HG03378 (cell line): ENCODE results near the gene NUMB.

Experiments
- ATAC-seq: cut with Tn5 transposase; IDR thresholded peaks from one replicate; pipeline ENCODE4 v1.9.1; 2021; ENCODE audit warnings: mild to moderate bottlenecking, moderate library complexity; ENCODE audit not compliant: unreplicated experiment

The NUMB gene

GRCh38 chr14:73465823-73466532, 7.6 kb upstream of the NUMB start:
- no peak for ATAC-seq

- no peak for ATAC-seq
Observed at GRCh38 chr14:73463411-73463810, 5.1 kb upstream of the NUMB start.

- ATAC-seq, result no peak
Observed at GRCh38 chr14:73462815-73463214, 4.5 kb upstream of the NUMB start.

- ATAC-seq, result no peak
Observed at GRCh38 chr14:73462048-73462715, 3.8 kb upstream of the NUMB start.

GRCh38 chr14:73461478-73462047, 3.2 kb upstream of the NUMB start:
- no peak for ATAC-seq

- no peak for ATAC-seq
Observed at GRCh38 chr14:73460691-73461127, 2.4 kb upstream of the NUMB start.

GRCh38 chr14:73459959-73460358, 1.6 kb upstream of the NUMB start:
- no peak for ATAC-seq

- no peak for ATAC-seq
Observed at GRCh38 chr14:73457924-73458182, 493 bp downstream of the NUMB start.

GRCh38 chr14:73457041-73457923, 1.1 kb downstream of the NUMB start:
- no peak for ATAC-seq

GRCh38 chr14:73455294-73455693, 3.1 kb downstream of the NUMB start:
- no peak for ATAC-seq

- no peak for ATAC-seq
Observed at GRCh38 chr14:73452341-73453186, 5.8 kb downstream of the NUMB start.

- ATAC-seq, result no peak
Observed at GRCh38 chr14:73443758-73444157, 14.6 kb downstream of the NUMB start.

GRCh38 chr14:73441286-73441685, 17.1 kb downstream of the NUMB start:
- ATAC-seq, result no peak

- ATAC-seq, result no peak
Observed at GRCh38 chr14:73438993-73439392, 19.4 kb downstream of the NUMB start.

- ATAC-seq, result no peak
Observed at GRCh38 chr14:73437206-73437605, 21.1 kb downstream of the NUMB start.

GRCh38 chr14:73432124-73432523, 26.2 kb downstream of the NUMB start:
- no peak for ATAC-seq

GRCh38 chr14:73428353-73428824, 30.0 kb downstream of the NUMB start:
- ATAC-seq, result no peak

GRCh38 chr14:73427516-73428264, 30.7 kb downstream of the NUMB start:
- ATAC-seq, result no peak

- ATAC-seq, result no peak
Observed at GRCh38 chr14:73426877-73427276, 31.5 kb downstream of the NUMB start.

GRCh38 chr14:73424453-73424852, 33.9 kb downstream of the NUMB start:
- ATAC-seq, result no peak
